Panc1 (cell line): ENCODE measurements around the gene CD300A.

ENCODE experiments used
- CTCF ChIP-seq: fragments of 450-650 bp; IDR thresholded peaks from 2 replicates; pipeline ENCODE4 v1.5.1; 2017; ENCODE audit warnings: mild to moderate bottlenecking
- SIN3A ChIP-seq: IDR thresholded peaks from 2 replicates; pipeline ENCODE4 v1.6.1; 2012; ENCODE audit warnings: low read depth, mild to moderate bottlenecking, low read length, moderate library complexity, borderline replicate concordance; ENCODE audit not compliant: insufficient read depth
- TCF7L2 ChIP-seq: IDR thresholded peaks from 2 replicates; pipeline ENCODE4 v1.6.1; 2011; ENCODE audit warnings: mild to moderate bottlenecking, low read depth, low read length, inconsistent platforms

- no peak for TF ChIP-seq CTCF
- no peak for TF ChIP-seq TCF7L2
- TF ChIP-seq SIN3A, result no peak
Observed at GRCh38 chr17:74442670-74443515, 23.5 kb upstream of the CD300A start.
